Left forelimb (tissue), 1 donor: Measurements from ENCODE around the gene TXNDC5.

ENCODE experiments used
- DNase-seq: peaks from one replicate; pipeline ENCODE4 v3.0.0-alpha.2; 2018; ENCODE audit warnings: low spot score

Gene TXNDC5

DNA sequence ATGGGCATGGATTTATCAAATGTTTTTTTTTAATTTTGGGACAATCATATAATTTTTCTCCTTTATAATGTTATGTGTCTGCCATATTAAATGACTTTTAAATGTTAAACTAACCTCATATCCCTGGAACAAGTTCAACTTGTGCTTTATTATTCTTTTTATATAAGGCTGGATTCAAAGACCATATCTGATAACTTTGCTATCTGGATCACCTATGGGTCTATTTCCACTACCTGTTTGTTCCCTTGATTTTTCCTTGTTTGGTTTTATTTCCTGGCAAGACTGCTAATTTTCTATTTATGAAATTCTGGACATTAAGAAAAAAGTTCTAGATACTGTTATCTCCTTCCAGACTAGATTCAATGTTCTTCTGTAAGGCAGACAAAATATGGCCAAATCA lies 58.8 kb downstream of the TXNDC5 start:
- no peak for DNase-seq

DNA sequence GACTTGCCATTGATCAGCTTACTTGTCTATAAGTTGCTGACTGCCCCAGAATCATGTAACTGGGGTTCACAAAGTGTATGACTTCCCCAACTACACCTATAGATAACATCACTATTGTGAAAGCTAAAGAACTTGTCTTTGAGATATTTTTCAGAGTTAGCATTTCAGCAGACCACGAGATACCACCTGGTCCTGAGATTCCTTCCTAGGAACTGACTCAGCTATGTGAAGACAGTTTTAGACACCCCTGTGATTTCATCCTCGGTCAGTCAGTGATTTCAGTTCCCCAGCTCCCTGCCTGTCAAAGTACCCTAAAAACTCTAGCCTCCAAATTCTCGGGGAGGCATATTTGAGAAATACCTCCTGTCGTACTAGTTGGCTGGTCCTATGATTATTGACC lies 62.4 kb downstream of the TXNDC5 start:
- DNase-seq: no peak

DNA sequence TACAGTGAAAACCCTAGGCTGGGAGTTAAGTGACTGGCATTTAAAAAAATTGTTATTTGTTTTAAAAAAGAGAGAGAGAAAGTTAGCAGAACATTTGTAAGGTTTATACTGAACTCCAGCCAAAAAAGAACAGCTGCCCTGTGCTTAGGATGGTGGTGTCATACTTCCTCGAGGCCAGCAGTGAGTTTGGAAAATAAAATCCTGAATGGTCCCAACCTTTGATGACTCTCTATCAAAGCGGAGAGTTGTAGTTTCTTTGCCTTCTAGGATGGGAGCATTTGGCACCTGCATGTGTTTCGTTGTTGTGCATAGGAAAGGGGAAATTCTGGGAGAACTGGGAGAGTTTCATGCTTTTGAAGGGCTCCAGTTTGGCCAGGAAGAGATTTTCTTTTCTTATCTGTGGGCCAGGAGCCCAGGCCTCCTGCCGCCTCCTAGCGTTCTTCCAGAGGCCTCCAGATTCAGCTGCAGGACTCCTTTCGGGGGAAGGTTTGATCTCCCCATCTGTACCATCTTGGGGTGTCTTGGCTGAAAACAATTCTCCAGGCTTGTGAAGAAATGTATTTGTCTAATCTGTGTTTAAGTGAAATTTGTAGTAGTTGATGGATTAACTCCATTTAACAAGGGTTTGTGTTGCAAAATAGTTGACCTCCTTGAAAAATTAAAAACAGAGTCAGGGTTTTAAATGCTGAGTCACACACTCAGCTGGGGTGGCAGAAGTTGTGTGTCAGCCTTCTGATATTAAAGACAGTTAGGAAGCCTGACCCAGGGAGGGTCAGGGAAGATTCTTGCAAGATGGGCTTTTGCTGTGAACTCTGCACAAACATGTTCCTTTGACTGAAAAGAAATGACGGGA lies 63.4 kb downstream of the TXNDC5 start:
- no peak for DNase-seq

DNA sequence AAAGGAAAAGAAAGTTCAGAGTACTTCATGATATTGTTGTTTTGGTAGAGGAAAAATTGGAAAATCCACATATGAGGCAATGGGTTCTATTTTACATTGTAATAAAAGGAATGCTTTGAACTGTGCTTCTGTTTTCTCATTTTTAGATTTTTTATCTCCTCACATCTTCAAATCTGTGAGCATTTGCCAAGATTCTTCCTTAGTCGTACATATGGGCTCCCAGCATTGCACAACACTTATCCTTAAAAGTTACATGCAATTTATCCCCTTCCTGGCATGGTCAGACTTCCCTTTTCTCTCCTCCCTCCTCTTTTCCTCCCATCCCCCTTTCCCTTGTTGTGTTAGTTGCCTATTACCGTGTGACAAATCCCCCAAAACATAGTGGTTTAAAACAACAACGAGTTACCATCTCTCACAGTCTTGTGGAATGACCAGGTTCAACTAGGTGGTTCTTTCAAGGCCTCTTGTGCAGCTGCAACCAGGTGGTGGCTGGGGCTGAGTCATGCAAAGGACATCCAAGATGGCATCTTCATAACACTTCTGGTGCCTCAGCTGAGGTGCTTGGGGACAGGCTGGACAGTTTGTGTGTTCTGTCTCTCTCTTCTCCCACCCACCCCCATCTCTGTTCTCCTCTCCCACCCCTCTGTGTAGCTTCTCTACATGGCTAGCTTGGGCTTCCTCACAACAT lies 68.7 kb downstream of the TXNDC5 start:
- DNase-seq: no peak

DNA sequence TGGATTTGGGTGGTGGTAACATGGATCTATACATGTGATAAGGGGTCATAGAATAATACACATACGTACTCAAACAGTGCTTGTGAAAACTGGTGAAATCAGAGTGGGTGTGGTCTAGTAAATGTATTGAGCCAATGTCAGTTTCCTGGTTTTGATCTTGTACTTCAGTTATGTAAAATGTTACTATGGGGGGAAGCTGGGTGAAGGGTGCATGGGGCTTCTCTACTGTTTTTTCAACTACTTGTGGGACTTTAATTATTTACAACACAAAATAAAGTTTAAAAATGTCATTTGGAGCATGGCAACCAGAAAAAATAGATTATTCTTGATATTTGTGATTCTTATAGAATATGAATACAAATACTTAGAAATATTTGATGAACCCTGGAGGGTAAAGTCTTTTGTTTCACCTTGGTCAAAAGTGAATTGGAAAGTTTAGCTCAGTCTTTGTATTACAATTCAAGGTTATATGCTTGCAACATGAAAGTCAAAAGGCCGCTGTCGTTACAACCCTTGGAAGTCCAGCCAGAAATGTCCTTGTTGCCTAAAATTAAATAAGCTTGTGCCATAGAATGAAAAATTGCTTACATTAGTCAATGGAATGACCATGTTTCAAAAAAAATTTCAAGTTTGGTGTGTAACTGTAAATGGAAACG lies 74.1 kb downstream of the TXNDC5 start:
- no peak for DNase-seq

DNA sequence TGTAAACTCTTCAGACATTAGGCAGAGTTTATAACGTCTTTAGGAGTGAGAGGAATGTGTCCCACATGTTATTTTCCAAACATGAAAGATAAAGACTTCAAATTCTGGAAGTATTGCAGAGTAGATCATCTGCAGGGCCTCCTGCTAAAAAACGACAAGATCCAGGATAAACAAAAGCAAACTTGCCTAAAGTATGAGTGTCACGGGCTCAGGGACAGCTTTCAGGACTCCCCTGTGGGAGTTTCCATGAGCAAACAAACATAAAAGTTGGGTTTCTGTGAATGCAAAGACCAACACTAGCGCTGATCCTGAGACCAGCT lies 76.9 kb downstream of the TXNDC5 start:
- no peak for DNase-seq

DNA sequence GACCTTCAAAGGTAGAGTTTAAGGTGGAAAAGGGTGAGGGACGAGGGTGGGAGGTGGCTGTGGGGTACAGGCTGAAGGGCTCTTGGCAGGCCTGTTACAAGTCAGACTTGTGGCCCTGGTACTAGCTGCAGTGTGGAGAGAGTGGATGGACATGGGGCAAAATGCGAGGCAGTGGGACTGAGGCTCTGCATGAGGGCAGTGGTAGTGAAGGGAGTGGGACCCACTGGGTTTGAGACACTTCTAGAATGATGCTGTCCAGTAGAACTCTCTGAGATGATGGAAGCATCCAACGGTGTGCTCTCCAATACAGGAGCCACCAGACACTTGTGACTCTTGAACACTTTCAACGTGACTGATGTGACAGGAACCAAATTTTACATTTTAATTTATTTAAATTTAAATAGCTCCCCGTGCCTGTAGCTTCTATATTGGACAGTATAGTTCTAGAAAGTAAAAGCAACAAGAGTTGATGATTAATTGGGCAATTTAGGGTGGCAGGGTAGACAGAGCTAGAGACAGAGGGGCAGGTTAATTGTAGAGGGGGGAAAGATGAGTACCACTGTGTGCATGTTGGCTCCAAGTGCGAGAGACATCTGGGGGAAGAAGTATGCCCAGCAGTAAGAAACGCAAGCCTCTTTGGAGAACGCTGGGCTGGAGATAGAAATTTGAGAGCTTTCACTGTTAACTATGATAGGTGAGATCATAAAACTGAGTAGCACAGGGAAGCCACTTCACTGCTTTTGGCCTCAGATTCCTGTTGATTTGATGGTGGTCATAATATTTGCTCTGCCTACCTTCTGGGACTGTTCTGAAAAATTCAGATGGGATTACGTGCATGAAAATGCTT lies 77.5 kb downstream of the TXNDC5 start:
- no peak for DNase-seq
